NT2/D1 (cell line): Measurements from ENCODE around the gene ASB3.

ENCODE experiments used
- YY1 ChIP-seq: IDR thresholded peaks from 2 replicates; pipeline ENCODE4 v1.6.1; 2011; ENCODE audit not compliant: insufficient read length, insufficient read depth
- ZNF274 ChIP-seq: IDR thresholded peaks from 2 replicates; pipeline ENCODE4 v1.6.1; 2011; ENCODE audit warnings: mild to moderate bottlenecking, low read depth, low read length

- no peak for TF ChIP-seq YY1
- no peak for TF ChIP-seq ZNF274
Observed at GRCh38 chr2:53629501-53629900, 157.3 kb downstream of the ASB3 start.
